ENCODE data around the gene GALNT17.

DNA sequence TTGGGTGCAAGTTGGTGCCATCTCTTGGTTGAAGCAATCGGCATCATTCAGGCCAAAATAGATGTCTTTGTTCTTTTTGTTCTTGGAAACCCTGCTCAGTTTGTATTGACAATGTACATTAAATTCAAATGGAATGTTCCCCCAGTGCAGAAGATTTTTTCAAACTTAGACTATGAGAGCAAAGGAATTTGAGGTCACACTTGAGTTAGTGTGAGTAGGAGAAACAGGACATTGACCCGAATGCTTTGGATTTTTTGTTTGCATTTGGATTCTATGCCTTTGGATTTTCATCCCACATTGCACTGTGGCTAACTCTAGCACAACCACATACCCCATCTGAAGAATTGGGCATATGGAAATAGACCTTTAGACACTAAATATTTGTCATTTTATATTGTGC is 480.0 kb downstream of the GALNT17 start:
- TF ChIP-seq, protein P1, sequence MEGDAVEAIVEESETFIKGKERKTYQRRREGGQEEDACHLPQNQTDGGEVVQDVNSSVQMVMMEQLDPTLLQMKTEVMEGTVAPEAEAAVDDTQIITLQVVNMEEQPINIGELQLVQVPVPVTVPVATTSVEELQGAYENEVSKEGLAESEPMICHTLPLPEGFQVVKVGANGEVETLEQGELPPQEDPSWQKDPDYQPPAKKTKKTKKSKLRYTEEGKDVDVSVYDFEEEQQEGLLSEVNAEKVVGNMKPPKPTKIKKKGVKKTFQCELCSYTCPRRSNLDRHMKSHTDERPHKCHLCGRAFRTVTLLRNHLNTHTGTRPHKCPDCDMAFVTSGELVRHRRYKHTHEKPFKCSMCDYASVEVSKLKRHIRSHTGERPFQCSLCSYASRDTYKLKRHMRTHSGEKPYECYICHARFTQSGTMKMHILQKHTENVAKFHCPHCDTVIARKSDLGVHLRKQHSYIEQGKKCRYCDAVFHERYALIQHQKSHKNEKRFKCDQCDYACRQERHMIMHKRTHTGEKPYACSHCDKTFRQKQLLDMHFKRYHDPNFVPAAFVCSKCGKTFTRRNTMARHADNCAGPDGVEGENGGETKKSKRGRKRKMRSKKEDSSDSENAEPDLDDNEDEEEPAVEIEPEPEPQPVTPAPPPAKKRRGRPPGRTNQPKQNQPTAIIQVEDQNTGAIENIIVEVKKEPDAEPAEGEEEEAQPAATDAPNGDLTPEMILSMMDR (conservative IDR thresholded peaks at IDR 0.05; ENCODE audit: low read length): no peak
- TF ChIP-seq EZH2phosphoT487 (IDR thresholded peaks at IDR 0.05; ENCODE audit: borderline replicate concordance): no peak

Measured in Loucy (cell line).